B cell (primary cell): Measurements from ENCODE around the gene PRIMPOL.

Experiments used
- EZH2 ChIP-seq: IDR thresholded peaks from 2 replicates; pipeline ENCODE4 v1.6.1; 2012; ENCODE audit warnings: borderline replicate concordance, low read depth, mild to moderate bottlenecking, moderate library complexity, low read length; ENCODE audit not compliant: insufficient read depth, poor library complexity, severe bottlenecking
- TF ChIP-seq, protein P1 (sequence below): fragments of 200-600 bp; IDR thresholded peaks from one replicate; pipeline ENCODE4 v1.8.0; 2022; ENCODE audit warnings: antibody characterized with exemption, mild to moderate bottlenecking

DNA sequence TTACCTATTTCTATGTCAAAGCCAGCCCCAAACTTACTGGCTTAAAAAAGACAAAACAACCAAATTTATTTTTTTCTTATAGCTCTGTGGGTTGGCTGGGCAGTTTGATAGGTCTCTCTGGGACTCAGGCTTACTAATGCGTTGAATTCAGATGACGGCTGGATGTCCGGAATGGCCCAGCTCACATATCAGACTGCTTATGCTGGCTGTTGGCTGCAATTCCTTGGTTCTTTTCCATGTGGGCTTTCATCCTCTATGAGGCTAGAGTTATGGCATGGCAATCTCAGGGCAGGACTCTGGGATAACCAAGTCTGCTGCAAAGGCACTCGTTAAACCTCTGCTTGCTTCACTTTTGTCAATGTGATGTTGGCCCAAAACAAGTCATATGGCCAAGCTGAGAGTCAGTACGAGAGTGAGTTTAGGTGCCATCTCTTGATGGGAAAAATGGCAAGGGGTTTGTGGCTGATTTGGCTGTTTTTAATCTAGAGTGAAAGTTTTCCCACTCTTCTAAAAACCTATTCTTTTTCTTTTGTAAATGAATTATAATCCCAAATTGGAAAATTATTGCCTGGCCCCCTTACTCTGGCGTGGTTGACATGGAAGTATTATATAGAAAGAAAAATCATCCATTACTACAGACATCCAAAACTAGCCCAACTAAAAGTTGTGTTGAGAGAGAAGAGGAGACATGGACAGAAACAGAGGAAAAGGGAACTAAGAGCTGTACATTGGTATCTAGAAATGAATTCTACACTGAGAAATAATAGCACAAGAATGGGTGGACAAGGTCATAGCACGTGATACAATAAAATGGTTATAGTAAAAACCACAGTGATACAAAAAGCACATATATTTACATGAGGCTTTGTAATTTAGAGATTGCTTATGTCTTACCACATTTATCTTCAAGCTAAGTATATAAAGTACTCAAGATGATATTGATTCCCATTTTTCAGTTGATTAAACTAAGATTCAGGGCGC lies 6.6 kb downstream of the PRIMPOL start:
- TF ChIP-seq, protein P1, sequence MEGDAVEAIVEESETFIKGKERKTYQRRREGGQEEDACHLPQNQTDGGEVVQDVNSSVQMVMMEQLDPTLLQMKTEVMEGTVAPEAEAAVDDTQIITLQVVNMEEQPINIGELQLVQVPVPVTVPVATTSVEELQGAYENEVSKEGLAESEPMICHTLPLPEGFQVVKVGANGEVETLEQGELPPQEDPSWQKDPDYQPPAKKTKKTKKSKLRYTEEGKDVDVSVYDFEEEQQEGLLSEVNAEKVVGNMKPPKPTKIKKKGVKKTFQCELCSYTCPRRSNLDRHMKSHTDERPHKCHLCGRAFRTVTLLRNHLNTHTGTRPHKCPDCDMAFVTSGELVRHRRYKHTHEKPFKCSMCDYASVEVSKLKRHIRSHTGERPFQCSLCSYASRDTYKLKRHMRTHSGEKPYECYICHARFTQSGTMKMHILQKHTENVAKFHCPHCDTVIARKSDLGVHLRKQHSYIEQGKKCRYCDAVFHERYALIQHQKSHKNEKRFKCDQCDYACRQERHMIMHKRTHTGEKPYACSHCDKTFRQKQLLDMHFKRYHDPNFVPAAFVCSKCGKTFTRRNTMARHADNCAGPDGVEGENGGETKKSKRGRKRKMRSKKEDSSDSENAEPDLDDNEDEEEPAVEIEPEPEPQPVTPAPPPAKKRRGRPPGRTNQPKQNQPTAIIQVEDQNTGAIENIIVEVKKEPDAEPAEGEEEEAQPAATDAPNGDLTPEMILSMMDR = no peak
- TF ChIP-seq EZH2 = no peak
